ENCODE results near the gene SLC25A21. TPM values are rescaled to one million over a fixed set of nuclear protein-coding genes. Genes with fewer than 3 reads are reported as not detected.

SLC25A21 gene
- total RNA-seq, 2 donors from 2014 or later: not detected

- Mint-ChIP-seq H3K27ac (no peak overlapping the region), H3K9me3 (no peaks in the 10 kb centered on the region)
Measured at GRCh38 chr14:36857842-36858445, 314.5 kb downstream of the SLC25A21 start.

GRCh38 chr14:36857136-36857535 is 315.3 kb downstream of the SLC25A21 start:
- DNase-seq (no peak), ATAC-seq (replicated peaks in 1 of 2) (no peak)
- H3K36me3 Mint-ChIP-seq (ENCODE audit: insufficient read depth in 2 of 2): no peaks in the 10 kb centered on the region
- no peaks in the 10 kb centered on the region for H3K27me3 Mint-ChIP-seq (ENCODE audit: low read depth)
- H3K9me3 Mint-ChIP-seq: no peaks in the 10 kb centered on the region
- H3K4me3 Mint-ChIP-seq: no peak overlapping the region
- no peaks in the 10 kb centered on the region for H3K4me1 Mint-ChIP-seq (ENCODE audit: low read depth)
- no peak overlapping the region for H3K27ac Mint-ChIP-seq

More at GRCh38 chr14:36857842-36858445, 314.5 kb downstream of the SLC25A21 start:
- no peak for ATAC-seq (replicated peaks in 1 of 2)
- no peak for DNase-seq
- Mint-ChIP-seq H3K4me1 (ENCODE audit: low read depth) (no peaks in the 10 kb centered on the region), H3K4me3 (no peak overlapping the region), H3K27me3 (ENCODE audit: low read depth) (no peaks in the 10 kb centered on the region), H3K36me3 (ENCODE audit: insufficient read depth in 2 of 2) (no peaks in the 10 kb centered on the region)

GRCh38 chr14:36856095-36856878 is 316.1 kb downstream of the SLC25A21 start:
- Mint-ChIP-seq H3K4me3 (no peak overlapping the region), H3K9me3 (no peaks in the 10 kb centered on the region), H3K27ac (no peak overlapping the region), H3K27me3 (ENCODE audit: low read depth) (no peaks in the 10 kb centered on the region), H3K36me3 (ENCODE audit: insufficient read depth in 2 of 2) (no peaks in the 10 kb centered on the region), H3K4me1 (ENCODE audit: low read depth) (no peaks in the 10 kb centered on the region)
- DNase-seq (no peak), ATAC-seq (replicated peaks in 1 of 2) (no peak)

GRCh38 chr14:36855396-36855795 is 317.0 kb downstream of the SLC25A21 start:
- Mint-ChIP-seq H3K27me3 (ENCODE audit: low read depth) (no peaks in the 10 kb centered on the region), H3K9me3 (no peaks in the 10 kb centered on the region), H3K4me3 (no peak overlapping the region), H3K36me3 (ENCODE audit: insufficient read depth in 2 of 2) (no peaks in the 10 kb centered on the region), H3K27ac (no peak overlapping the region), H3K4me1 (ENCODE audit: low read depth) (no peaks in the 10 kb centered on the region)
- ATAC-seq (replicated peaks in 1 of 2) (no peak), DNase-seq (no peak)

- ATAC-seq (replicated peaks in 1 of 2): no peak
- Mint-ChIP-seq H3K4me3 (no peak overlapping the region), H3K9me3 (no peaks in the 10 kb centered on the region), H3K27ac (no peak overlapping the region), H3K4me1 (ENCODE audit: low read depth) (no peaks in the 10 kb centered on the region), H3K27me3 (ENCODE audit: low read depth) (no peaks in the 10 kb centered on the region), H3K36me3 (ENCODE audit: insufficient read depth in 2 of 2) (no peaks in the 10 kb centered on the region)
- no peak for DNase-seq
Measured at GRCh38 chr14:36852981-36853691, 319.3 kb downstream of the SLC25A21 start.

GRCh38 chr14:36848213-36848612 is 324.2 kb downstream of the SLC25A21 start:
- peaks cover 0 to 6% of the 10 kb centered on the region in 2 donors for H3K9me3 Mint-ChIP-seq
- ATAC-seq (replicated peaks in 1 of 2) (no peak), DNase-seq (no peak)
- H3K4me1 Mint-ChIP-seq (ENCODE audit: low read depth): no peaks in the 10 kb centered on the region
- no peak overlapping the region for H3K27ac Mint-ChIP-seq
- H3K4me3 Mint-ChIP-seq: no peak overlapping the region
- H3K36me3 Mint-ChIP-seq (ENCODE audit: insufficient read depth in 2 of 2): no peaks in the 10 kb centered on the region
- no peaks in the 10 kb centered on the region for H3K27me3 Mint-ChIP-seq (ENCODE audit: low read depth)

GRCh38 chr14:36847366-36847765 is 325.0 kb downstream of the SLC25A21 start:
- Mint-ChIP-seq H3K36me3 (ENCODE audit: insufficient read depth in 2 of 2) (no peaks in the 10 kb centered on the region), H3K4me1 (ENCODE audit: low read depth) (no peaks in the 10 kb centered on the region), H3K27ac (no peak overlapping the region), H3K9me3 (peaks cover 0 to 6% of the 10 kb centered on the region in 2 donors), H3K4me3 (no peak overlapping the region), H3K27me3 (ENCODE audit: low read depth) (no peaks in the 10 kb centered on the region)
- no peak for ATAC-seq (replicated peaks in 1 of 2)
- no peak for DNase-seq

- no peaks in the 10 kb centered on the region for H3K36me3 Mint-ChIP-seq (ENCODE audit: insufficient read depth in 2 of 2)
- no peak overlapping the region for H3K4me3 Mint-ChIP-seq
- ATAC-seq (replicated peaks in 1 of 2) (no peak), DNase-seq (no peak)
- H3K27ac Mint-ChIP-seq: no peak overlapping the region
- no peaks in the 10 kb centered on the region for H3K4me1 Mint-ChIP-seq (ENCODE audit: low read depth)
- H3K9me3 Mint-ChIP-seq: peaks cover 0 to 6% of the 10 kb centered on the region in 2 donors
- H3K27me3 Mint-ChIP-seq (ENCODE audit: low read depth): no peaks in the 10 kb centered on the region
Measured at GRCh38 chr14:36845356-36846012, 326.9 kb downstream of the SLC25A21 start.

- ATAC-seq (replicated peaks in 1 of 2) (no peak), DNase-seq (no peak)
- peaks cover 0 to 6% of the 10 kb centered on the region in 2 donors for H3K9me3 Mint-ChIP-seq
- H3K36me3 Mint-ChIP-seq (ENCODE audit: insufficient read depth in 2 of 2): no peaks in the 10 kb centered on the region
- no peaks in the 10 kb centered on the region for H3K4me1 Mint-ChIP-seq (ENCODE audit: low read depth)
- H3K27ac Mint-ChIP-seq: no peak overlapping the region
- H3K4me3 Mint-ChIP-seq: no peak overlapping the region
- H3K27me3 Mint-ChIP-seq (ENCODE audit: low read depth): no peaks in the 10 kb centered on the region
Measured at GRCh38 chr14:36844443-36845195, 327.8 kb downstream of the SLC25A21 start.

- H3K27me3 Mint-ChIP-seq (ENCODE audit: low read depth): no peaks in the 10 kb centered on the region
- no peak for DNase-seq
- H3K4me3 Mint-ChIP-seq: no peak overlapping the region
- H3K9me3 Mint-ChIP-seq: peaks cover 0 to 6% of the 10 kb centered on the region in 2 donors
- H3K27ac Mint-ChIP-seq: no peak overlapping the region
- no peaks in the 10 kb centered on the region for H3K36me3 Mint-ChIP-seq (ENCODE audit: insufficient read depth in 2 of 2)
- ATAC-seq (replicated peaks in 1 of 2): no peak
- H3K4me1 Mint-ChIP-seq (ENCODE audit: low read depth): no peaks in the 10 kb centered on the region
Measured at GRCh38 chr14:36843410-36843809, 329.0 kb downstream of the SLC25A21 start.

- Mint-ChIP-seq H3K27me3 (ENCODE audit: low read depth) (no peaks in the 10 kb centered on the region), H3K4me3 (no peak overlapping the region), H3K36me3 (ENCODE audit: insufficient read depth in 2 of 2) (no peaks in the 10 kb centered on the region), H3K27ac (no peak overlapping the region), H3K9me3 (peaks cover 4 to 6% of the 10 kb centered on the region in 2 donors), H3K4me1 (ENCODE audit: low read depth) (no peaks in the 10 kb centered on the region)
- ATAC-seq (replicated peaks in 1 of 2): no peak
- DNase-seq: no peak
Measured at GRCh38 chr14:36835128-36835527, 337.3 kb downstream of the SLC25A21 start.

- DNase-seq: no peak
- no peak for ATAC-seq (replicated peaks in 1 of 2)
- H3K27me3 Mint-ChIP-seq (ENCODE audit: low read depth): no peaks in the 10 kb centered on the region
- no peak overlapping the region for H3K27ac Mint-ChIP-seq
- no peaks in the 10 kb centered on the region for H3K36me3 Mint-ChIP-seq (ENCODE audit: insufficient read depth in 2 of 2)
- H3K9me3 Mint-ChIP-seq: peaks cover 4 to 7% of the 10 kb centered on the region in 2 donors
- no peak overlapping the region for H3K4me3 Mint-ChIP-seq
- no peaks in the 10 kb centered on the region for H3K4me1 Mint-ChIP-seq (ENCODE audit: low read depth)
Measured at GRCh38 chr14:36834293-36834692, 338.1 kb downstream of the SLC25A21 start.
